ENCODE results near the gene MIPOL1.
A peak's percentile ranks its signal among the peaks of the same experiment; 100 is the strongest.
"Not testable (repeated sequence)": the region's sequence is repeated elsewhere in the genome, so short reads cannot be mapped to it uniquely, and the experiment has no call there.

Gene MIPOL1

GRCh38 chr14:37546621-37547447 lies 349.1 kb downstream of the MIPOL1 start:
- Histone ChIP-seq H3K27ac (no peak overlapping the region), H3K4me3 (ENCODE audit: low read depth, low read length) (no peak overlapping the region), H3K36me3 (replicated peaks) (no peaks in the 10 kb centered on the region), H3K27me3 (replicated peaks) (no peaks in the 10 kb centered on the region)
- DNase-seq, result peak; percentile 11
- no peak for TF ChIP-seq CTCF (IDR thresholded peaks at IDR 0.05; ENCODE audit: low read depth, low read length, missing control alignments)
- in situ Hi-C loops (cut with HindIII; ENCODE audit: low pct_ligation_motif_present, low sequenced_read_pairs), result no loop called here

- no peak for DNase-seq
- in situ Hi-C loops (cut with HindIII; ENCODE audit: low pct_ligation_motif_present, low sequenced_read_pairs), result no loop called here
- no peaks in the 10 kb centered on the region for H3K36me3 ChIP-seq (replicated peaks)
- no peak overlapping the region for H3K4me3 ChIP-seq (ENCODE audit: low read depth, low read length)
- TF ChIP-seq CTCF (IDR thresholded peaks at IDR 0.05; ENCODE audit: low read depth, low read length, missing control alignments), result no peak
- H3K27ac ChIP-seq, result no peak overlapping the region
- no peaks in the 10 kb centered on the region for H3K27me3 ChIP-seq (replicated peaks)
Measured at GRCh38 chr14:37550511-37550910, 352.8 kb downstream of the MIPOL1 start.

GRCh38 chr14:37551119-37551518 lies 353.4 kb downstream of the MIPOL1 start:
- in situ Hi-C loops (cut with HindIII; ENCODE audit: low pct_ligation_motif_present, low sequenced_read_pairs), result no loop called here
- no peak overlapping the region for H3K27ac ChIP-seq
- no peak for TF ChIP-seq CTCF (IDR thresholded peaks at IDR 0.05; ENCODE audit: low read depth, low read length, missing control alignments)
- no peak overlapping the region for H3K4me3 ChIP-seq (ENCODE audit: low read depth, low read length)
- H3K27me3 ChIP-seq (replicated peaks), result no peaks in the 10 kb centered on the region
- no peaks in the 10 kb centered on the region for H3K36me3 ChIP-seq (replicated peaks)
- no peak for DNase-seq

- no peak for DNase-seq
- Histone ChIP-seq H3K27me3 (replicated peaks) (no peaks in the 10 kb centered on the region), H3K36me3 (replicated peaks) (no peaks in the 10 kb centered on the region), H3K27ac (no peak overlapping the region), H3K4me3 (ENCODE audit: low read depth, low read length) (no peak overlapping the region)
- in situ Hi-C loops (cut with HindIII; ENCODE audit: low pct_ligation_motif_present, low sequenced_read_pairs), result no loop called here
- no peak for TF ChIP-seq CTCF (IDR thresholded peaks at IDR 0.05; ENCODE audit: low read depth, low read length, missing control alignments)
Measured at GRCh38 chr14:37553935-37554550, 356.3 kb downstream of the MIPOL1 start.

GRCh38 chr14:37555596-37555995 lies 357.9 kb downstream of the MIPOL1 start:
- in situ Hi-C loops (cut with HindIII; ENCODE audit: low pct_ligation_motif_present, low sequenced_read_pairs); H3K27ac ChIP-seq; H3K27me3 ChIP-seq (replicated peaks); H3K36me3 ChIP-seq (replicated peaks); H3K4me3 ChIP-seq (ENCODE audit: low read depth, low read length); DNase-seq: not testable (repeated sequence)

GRCh38 chr14:37558740-37559139 lies 361.0 kb downstream of the MIPOL1 start:
- Histone ChIP-seq H3K27ac (no peak overlapping the region), H3K4me3 (ENCODE audit: low read depth, low read length) (no peak overlapping the region), H3K27me3 (replicated peaks) (no peaks in the 10 kb centered on the region), H3K36me3 (replicated peaks) (no peaks in the 10 kb centered on the region)
- TF ChIP-seq CTCF (IDR thresholded peaks at IDR 0.05; ENCODE audit: low read depth, low read length, missing control alignments), result no peak
- in situ Hi-C loops (cut with HindIII; ENCODE audit: low pct_ligation_motif_present, low sequenced_read_pairs), result no loop called here
- DNase-seq, result no peak
